Islet precursor cell (in vitro differentiated cells): ENCODE measurements around the gene DGKZ.
A peak's percentile ranks its signal among the peaks of the same experiment; 100 is the strongest.

Experiments used
- DNase-seq: peaks from one replicate; pipeline ENCODE4 v3.0.0-alpha.2; 2018

Gene DGKZ

DNA sequence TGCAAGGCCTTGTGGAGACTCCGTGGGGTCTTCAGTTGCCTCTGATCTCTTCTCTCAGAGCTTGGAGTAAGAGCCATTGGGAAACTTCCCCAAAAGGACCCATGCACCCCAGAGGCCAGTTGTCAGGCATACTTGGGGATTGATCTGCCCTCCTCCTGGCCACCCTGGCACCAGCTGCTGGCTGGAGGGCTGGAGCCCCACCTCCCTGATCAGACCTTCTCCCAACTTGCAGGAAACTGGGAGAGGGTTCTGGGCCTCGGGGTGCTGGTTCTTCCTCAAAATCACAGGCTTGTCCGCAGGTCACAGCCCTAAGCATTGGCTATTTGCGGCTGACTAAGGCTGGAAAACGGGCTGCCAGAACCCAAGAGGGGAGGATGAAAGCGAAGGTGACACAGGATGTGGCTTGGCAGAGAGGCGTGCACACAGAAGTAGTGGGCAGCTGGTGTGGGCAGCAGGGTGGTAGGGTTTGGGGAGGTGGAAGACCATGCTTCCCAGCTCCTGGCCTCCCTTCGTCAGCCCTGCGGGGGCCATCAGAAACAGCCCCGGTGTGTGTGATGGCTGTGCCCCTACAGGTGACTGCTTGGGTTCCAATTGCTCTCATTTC lies 1.3 kb upstream of the DGKZ start:
- peak; percentile 57 for DNase-seq

DNA sequence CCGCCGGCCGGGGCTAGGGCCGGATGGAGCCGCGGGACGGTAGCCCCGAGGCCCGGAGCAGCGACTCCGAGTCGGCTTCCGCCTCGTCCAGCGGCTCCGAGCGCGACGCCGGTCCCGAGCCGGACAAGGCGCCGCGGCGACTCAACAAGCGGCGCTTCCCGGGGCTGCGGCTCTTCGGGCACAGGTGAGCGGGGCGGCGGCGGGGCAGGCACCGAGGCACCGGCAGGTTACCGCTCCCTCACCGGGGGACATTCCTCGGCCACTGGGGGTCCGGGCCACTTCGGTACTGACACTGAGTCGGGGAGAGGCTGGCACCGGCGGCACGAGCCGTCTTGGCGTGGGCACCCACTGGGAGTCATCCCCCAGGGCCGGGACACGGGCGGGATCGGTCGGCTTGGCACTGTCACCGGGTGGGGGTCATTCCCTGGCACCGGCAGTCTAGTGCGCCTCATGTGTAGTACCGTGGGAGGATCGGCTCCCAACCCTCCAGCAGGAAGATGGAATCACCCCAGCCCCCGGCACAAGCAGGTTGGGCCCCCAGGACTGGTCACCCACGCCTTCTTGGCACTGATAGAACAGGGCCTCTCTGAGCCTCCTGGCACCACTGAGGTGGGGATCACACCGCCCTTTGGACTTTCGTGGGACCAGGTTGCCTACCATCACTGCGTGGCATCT lies 511 bp downstream of the DGKZ start:
- no peak for DNase-seq

GRCh38 chr11:46348566-46349401 lies 1.5 kb downstream of the DGKZ start:
- DNase-seq, result no peak

DNA sequence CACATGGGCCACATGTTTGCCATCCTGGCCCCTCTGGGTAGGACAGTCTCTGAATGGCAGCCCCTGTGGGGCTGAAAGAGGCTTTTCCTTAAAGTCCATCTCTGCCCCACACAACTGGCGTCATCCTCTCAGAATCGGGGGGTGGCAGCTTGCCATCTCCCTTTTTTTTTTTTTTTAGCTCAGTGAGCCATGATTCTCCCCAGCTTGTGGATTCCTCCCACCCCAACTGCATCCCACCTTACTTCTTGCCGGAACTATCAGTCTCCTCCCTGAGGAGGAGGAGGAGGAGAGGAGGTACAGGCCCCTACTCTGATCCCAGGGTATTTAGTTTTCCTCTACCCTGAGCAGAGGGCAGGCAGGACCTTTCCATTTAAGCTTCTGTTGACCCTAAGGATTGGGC lies 3.4 kb downstream of the DGKZ start:
- no peak for DNase-seq

- no peak for DNase-seq
These were observed 3.9 kb downstream of the DGKZ start for GRCh38 chr11:46351148-46351547.

- no peak for DNase-seq
These were observed 4.3 kb downstream of the DGKZ start for GRCh38 chr11:46351606-46352005.

DNA sequence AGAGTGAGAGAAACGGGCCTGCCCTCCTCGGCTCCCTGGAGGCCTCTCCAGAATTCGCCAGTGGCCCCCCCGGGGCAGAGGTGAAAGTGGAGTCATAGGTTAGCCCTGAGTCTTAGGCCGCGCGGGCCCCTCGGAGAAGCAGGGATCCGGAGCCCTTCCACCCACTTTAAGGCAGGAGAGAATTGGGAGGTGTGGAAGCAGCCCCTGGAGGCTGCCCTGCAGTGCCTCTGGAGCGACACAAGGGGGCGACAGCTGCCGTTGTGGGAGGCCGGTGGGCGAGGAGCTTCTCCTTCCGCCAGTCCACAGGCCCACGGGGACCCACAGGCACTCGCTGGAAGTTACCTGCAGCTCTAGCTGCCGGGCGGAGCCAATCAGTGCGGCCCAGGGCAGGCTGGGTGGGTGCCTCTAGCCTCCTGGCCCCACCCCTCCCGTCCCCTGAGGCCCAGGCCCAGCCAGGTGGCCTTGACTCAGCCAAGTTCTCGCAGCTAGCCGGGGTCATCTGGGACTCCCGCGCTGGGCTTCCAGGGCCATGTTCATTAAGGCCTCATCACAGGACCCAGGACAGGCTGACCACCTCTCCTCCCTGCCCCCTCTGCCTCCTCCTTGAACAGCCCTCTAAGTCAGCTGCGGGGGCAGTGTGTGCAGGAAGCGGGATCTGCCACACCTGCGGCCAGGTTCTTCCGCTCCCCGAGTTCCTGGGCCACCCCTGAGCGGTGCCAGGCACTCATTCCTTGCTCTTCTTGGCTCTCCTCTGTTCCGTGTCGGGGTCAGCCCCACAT lies 5.0 kb downstream of the DGKZ start:
- peak; percentile 92 for DNase-seq

DNA sequence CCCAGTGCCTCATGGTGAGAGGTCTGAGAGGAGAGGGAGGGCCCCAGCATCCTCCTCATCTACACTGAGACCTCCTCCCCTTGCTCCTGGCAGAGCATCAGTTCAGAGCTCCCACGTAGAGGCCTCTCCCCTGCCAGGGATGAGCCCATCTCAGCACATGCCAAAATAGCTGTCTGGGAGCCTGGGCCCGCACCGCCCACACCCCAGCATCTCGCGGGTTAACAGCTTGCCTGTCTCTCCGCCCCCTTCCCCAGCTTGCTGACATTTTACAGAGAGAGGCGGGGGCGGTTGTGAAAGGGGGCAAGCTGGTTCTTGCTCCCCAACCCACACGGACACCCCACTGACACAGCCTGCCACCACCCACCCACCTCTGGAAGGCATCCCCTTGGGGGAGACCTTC lies 6.4 kb downstream of the DGKZ start:
- DNase-seq, result no peak

GRCh38 chr11:46356924-46357482 lies 9.7 kb downstream of the DGKZ start:
- DNase-seq, result peak; percentile 57

DNA sequence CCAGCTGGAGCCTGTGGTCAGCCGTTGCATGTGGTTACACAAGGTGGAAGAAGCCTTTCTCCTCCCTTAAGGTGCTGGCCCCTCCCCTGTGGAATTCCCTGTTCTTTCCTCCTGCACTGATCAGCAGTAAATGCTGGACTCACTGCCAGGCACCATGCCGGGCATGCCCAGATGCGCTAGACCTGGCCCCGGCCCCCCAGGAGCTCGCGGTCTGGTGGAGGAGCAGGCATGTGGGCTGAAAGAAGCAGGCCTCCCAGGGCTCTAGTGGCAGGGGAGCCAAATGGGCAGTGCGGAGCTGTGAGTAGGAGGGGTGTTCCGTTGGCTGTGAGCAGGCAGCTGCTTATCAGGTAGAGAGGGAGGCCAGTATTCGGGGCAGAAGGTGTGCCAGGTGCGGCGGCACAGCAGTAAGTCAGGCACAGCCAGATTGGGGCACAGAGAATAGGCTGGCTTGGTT lies 10.2 kb downstream of the DGKZ start:
- DNase-seq, result peak; percentile 57

- no peak for DNase-seq
These were observed 12.7 kb downstream of the DGKZ start for GRCh38 chr11:46359953-46360352.

- DNase-seq, result no peak
These were observed 13.6 kb downstream of the DGKZ start for GRCh38 chr11:46360878-46361277.

GRCh38 chr11:46361283-46362155 lies 14.3 kb downstream of the DGKZ start:
- DNase-seq, result peak; percentile 54

DNA sequence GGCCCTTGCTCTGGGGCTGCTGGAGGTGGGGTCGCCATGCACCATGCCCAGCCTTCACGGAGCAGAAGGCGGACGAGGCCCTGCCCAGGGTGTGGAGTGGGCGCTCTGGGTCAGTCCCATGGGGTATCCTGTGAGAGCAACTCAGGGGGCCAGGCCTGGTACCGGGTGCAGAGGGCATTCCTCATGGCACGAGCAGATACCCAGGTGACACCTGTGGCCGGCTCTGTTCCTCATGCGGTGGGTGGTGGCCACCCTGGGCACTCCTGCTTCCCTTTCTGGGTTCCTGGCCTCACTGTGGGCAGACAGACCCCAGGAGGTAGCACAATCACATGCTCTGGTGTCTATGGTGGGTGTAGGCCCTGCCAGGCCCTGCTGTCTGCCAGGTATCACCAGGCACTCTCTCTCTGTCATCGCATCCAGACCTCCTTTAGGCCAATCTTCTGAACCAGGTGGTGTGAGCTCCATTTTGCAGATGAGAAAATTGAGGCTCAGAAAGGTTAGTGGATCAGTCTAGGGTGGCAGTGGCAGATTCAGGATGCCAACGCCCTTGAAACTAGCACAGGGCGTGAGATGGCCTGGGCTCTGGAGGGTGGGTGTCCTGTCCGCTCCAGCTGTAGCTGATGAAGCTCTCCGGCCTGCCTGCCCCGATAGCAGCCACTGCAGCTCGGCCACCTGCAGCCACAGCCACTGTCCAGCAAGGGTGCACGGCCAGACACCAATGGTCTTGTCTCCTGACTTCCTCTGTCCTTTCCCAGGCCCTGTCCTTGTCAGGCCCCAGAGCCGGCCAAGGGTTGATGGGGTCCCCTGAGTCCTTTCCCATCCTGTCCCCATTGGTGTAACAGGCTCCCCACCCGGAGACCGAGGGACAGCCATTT lies 15.1 kb downstream of the DGKZ start:
- no peak for DNase-seq

DNA sequence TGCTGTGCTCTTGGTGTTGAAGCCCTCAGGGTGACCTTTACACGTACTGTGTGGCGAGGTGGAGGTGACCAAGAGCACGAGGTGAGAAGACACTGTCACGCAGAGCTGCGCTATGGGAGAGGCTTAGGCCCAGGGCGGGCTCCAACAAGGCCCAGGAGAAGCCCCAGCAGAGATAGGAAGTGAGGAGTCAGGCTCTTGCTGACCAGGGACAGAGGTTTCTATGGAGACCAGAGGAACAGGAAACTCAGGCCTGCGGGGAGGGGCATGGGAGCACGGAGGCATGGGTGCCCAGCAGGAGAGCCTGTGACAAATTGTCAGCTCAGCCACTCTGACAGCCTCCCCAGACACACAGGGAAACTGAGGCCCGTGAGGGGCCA lies 15.8 kb downstream of the DGKZ start:
- DNase-seq, result peak; percentile 80

DNA sequence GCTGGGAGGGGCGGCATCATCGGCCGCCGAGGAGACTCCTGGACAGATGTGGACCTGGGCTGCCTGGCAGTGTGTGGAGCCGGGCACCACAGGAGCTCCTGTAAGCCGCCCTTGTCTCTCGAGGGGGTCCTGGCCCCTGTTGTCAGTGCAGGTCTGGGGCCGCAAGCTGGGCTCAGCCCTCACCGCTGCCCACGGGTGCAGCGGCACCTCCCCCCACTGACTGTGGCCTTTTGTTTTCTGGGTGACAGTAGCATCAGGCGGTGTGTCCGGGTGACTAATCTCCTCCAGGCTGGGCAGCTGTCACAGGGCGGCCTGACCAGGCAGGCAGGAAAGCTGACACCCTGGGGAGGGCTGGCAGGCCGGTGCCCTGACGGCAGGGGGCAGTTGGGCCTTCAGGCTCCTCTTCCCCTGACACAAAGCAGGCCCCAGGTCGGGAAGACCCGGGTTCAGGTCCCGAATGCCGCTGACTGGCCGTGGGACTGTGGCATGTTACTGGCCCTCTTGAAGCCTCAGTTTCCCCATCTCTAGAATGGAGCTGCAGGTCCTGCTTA lies 16.3 kb downstream of the DGKZ start:
- peak; percentile 56 for DNase-seq

- no peak for DNase-seq
These were observed 16.8 kb downstream of the DGKZ start for GRCh38 chr11:46364056-46364455.

- no peak for DNase-seq
These were observed 17.5 kb downstream of the DGKZ start for GRCh38 chr11:46364791-46365190.

DNA sequence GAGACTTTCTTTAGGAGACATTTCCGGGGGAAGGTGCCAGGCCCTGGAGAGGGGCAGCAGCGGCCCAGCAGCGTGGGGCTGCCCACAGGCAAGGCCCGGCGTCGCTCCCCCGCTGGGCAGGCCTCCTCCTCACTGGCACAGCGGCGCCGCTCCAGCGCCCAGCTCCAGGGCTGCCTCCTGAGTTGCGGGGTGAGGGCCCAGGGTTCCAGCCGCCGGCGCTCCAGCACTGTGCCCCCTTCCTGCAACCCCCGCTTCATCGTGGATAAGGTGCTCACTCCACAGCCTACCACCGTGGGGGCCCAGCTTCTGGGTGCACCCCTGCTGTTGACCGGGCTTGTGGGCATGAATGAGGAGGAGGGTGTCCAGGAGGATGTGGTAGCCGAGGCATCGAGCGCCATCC lies 19.0 kb downstream of the DGKZ start:
- no peak for DNase-seq

- no peak for DNase-seq
These were observed 19.4 kb downstream of the DGKZ start for GRCh38 chr11:46366661-46367161.
